GM18858 (cell line): Measurements from ENCODE around the gene RBP3.

ENCODE experiments used
- ATAC-seq: cut with Tn5 transposase; IDR thresholded peaks from one replicate; pipeline ENCODE4 v1.9.1; 2021; ENCODE audit not compliant: unreplicated experiment

RBP3 gene

GRCh38 chr10:47356708-47357107 lies 8.5 kb downstream of the RBP3 start:
- no peak for ATAC-seq

GRCh38 chr10:47357131-47357582 lies 9.0 kb downstream of the RBP3 start:
- ATAC-seq: no peak

GRCh38 chr10:47357911-47358310 lies 9.7 kb downstream of the RBP3 start:
- ATAC-seq: no peak

GRCh38 chr10:47358457-47358856 lies 10.3 kb downstream of the RBP3 start:
- no peak for ATAC-seq

GRCh38 chr10:47359101-47359500 lies 10.9 kb downstream of the RBP3 start:
- ATAC-seq: no peak

- ATAC-seq: no peak
Measured at GRCh38 chr10:47359626-47360418, 11.7 kb downstream of the RBP3 start.

GRCh38 chr10:47360419-47361040 lies 12.4 kb downstream of the RBP3 start:
- ATAC-seq: no peak

GRCh38 chr10:47361293-47361692 lies 13.1 kb downstream of the RBP3 start:
- no peak for ATAC-seq

GRCh38 chr10:47362199-47362598 lies 14.0 kb downstream of the RBP3 start:
- no peak for ATAC-seq

GRCh38 chr10:47363781-47364180 lies 15.6 kb downstream of the RBP3 start:
- no peak for ATAC-seq

- ATAC-seq: no peak
Measured at GRCh38 chr10:47364366-47364765, 16.2 kb downstream of the RBP3 start.

- no peak for ATAC-seq
Measured at GRCh38 chr10:47364911-47365310, 16.7 kb downstream of the RBP3 start.

GRCh38 chr10:47365431-47366180 lies 17.4 kb downstream of the RBP3 start:
- ATAC-seq: no peak

- ATAC-seq: no peak
Measured at GRCh38 chr10:47366181-47366631, 18.0 kb downstream of the RBP3 start.

GRCh38 chr10:47366731-47367460 lies 18.7 kb downstream of the RBP3 start:
- no peak for ATAC-seq

GRCh38 chr10:47367646-47368045 lies 19.5 kb downstream of the RBP3 start:
- ATAC-seq: no peak

GRCh38 chr10:47368431-47369180 lies 20.4 kb downstream of the RBP3 start:
- ATAC-seq: no peak

GRCh38 chr10:47369251-47369894 lies 21.2 kb downstream of the RBP3 start:
- no peak for ATAC-seq

GRCh38 chr10:47370015-47370767 lies 22.0 kb downstream of the RBP3 start:
- ATAC-seq: no peak
